Kidney epithelial cell (primary cell): Measurements from ENCODE around the gene NAA10. TPM values are rescaled to one million over a fixed set of nuclear protein-coding genes. Genes with fewer than 3 reads are reported as not detected.

Experiments used
- DNase-seq: peaks from one replicate; pipeline ENCODE4 v3.0.0-alpha.2; 2010; ENCODE audit warnings: low read depth
- H3K27me3 ChIP-seq: 2 replicates; pipeline ENCODE4 v1.6.0; 2011; ENCODE audit warnings: low read length; ENCODE audit not compliant: control insufficient read depth, insufficient read depth
- H3K36me3 ChIP-seq: 2 replicates; pipeline ENCODE4 v1.5.1; 2011; ENCODE audit warnings: low read length; ENCODE audit not compliant: control insufficient read depth, insufficient read depth
- H3K4me3 ChIP-seq: 2 replicates; pipeline ENCODE4 v1.5.1; 2011; ENCODE audit warnings: low read depth, mild to moderate bottlenecking, control low read depth, low read length
- CTCF ChIP-seq: IDR thresholded peaks from 2 replicates; pipeline ENCODE4 v1.5.1; 2011; ENCODE audit warnings: mild to moderate bottlenecking, moderate library complexity, low read length, control low read depth, inconsistent platforms; ENCODE audit not compliant: insufficient read depth, poor library complexity, severe bottlenecking
- total RNA-seq: library from RNA; depleted of rRNA; stranded (reverse); fragments of >200 nt; gene quantifications from 2 replicates; pipeline ENCODE4 v1.2.3, GENCODE V29; 2015

NAA10 gene
- total RNA-seq, 1 donor from 2014 or later: 139 TPM

GRCh38 chrX:153934148-153934761, 582 bp downstream of the NAA10 start:
- H3K4me3 ChIP-seq: peak overlapping the region; percentile 73
- no peaks in the 10 kb centered on the region for H3K36me3 ChIP-seq
- no peak for TF ChIP-seq CTCF
- DNase-seq: no peak
- H3K27me3 ChIP-seq: no peaks in the 10 kb centered on the region

GRCh38 chrX:153933748-153934147, 1.1 kb downstream of the NAA10 start:
- no peaks in the 10 kb centered on the region for H3K27me3 ChIP-seq
- peak overlapping the region; percentile 73 for H3K4me3 ChIP-seq
- no peak for DNase-seq
- TF ChIP-seq CTCF: no peak
- H3K36me3 ChIP-seq: no peaks in the 10 kb centered on the region

- no peak for TF ChIP-seq CTCF
- no peaks in the 10 kb centered on the region for H3K27me3 ChIP-seq
- no peak overlapping the region for H3K4me3 ChIP-seq
- DNase-seq: no peak
- H3K36me3 ChIP-seq: no peaks in the 10 kb centered on the region
Observed at GRCh38 chrX:153932220-153932915, 2.5 kb downstream of the NAA10 start.

GRCh38 chrX:153931748-153932147, 3.1 kb downstream of the NAA10 start:
- no peak for TF ChIP-seq CTCF
- no peak for DNase-seq
- H3K36me3 ChIP-seq: no peaks in the 10 kb centered on the region
- no peak overlapping the region for H3K4me3 ChIP-seq
- no peaks in the 10 kb centered on the region for H3K27me3 ChIP-seq

- Histone ChIP-seq H3K36me3 (no peaks in the 10 kb centered on the region), H3K4me3 (no peak overlapping the region), H3K27me3 (no peaks in the 10 kb centered on the region)
- TF ChIP-seq CTCF: no peak
- no peak for DNase-seq
Observed at GRCh38 chrX:153931151-153931550, 3.7 kb downstream of the NAA10 start.
